H1 (cell line): ENCODE measurements around the gene FCGR2B. TPM values are rescaled to one million over a fixed set of nuclear protein-coding genes. Genes with fewer than 3 reads are reported as not detected.
"Not testable (repeated sequence)": the region's sequence is repeated elsewhere in the genome, so short reads cannot be mapped to it uniquely, and the experiment has no call there.

Source experiments
- CTCF ChIA-PET: fragments of 300-600 bp; sonication (Branson Sonifier 250); formaldehyde crosslinking; loops from one replicate; lab custom pipeline; 2021; ENCODE audit not compliant: partially characterized antibody; lab: Charles Lee
- POLR2A ChIA-PET: fragments of 300-600 bp; sonication (Branson Sonifier 250); formaldehyde crosslinking; loops from one replicate; lab custom pipeline; 2021; ENCODE audit warnings: inconsistent platforms; ENCODE audit not compliant: partially characterized antibody; lab: Charles Lee
- DNase-seq, 2 experiments: peaks; one replicate each; pipeline versions ENCODE4 v3.0.0 to v3.0.0-alpha.2; 2010 to 2022; ENCODE audit warnings: low spot score in 2 of 2, low read depth in 1 of 2, mixed read lengths in 1 of 2
- FAIRE-seq: peaks from 2 replicates; lab custom pipeline; 2011; peaks lifted over from hg19 to GRCh38; lab: Jason Lieb, UNC
- H2AFZ ChIP-seq: 2 replicates; pipeline ENCODE4 v1.8.1; 2012; ENCODE audit warnings: low read length, inconsistent platforms
- H2AK5ac ChIP-seq: 2 replicates; pipeline ENCODE4 v1.6.1; 2013; ENCODE audit warnings: low read depth, low read length
- H2BK120ac ChIP-seq: replicated peaks from 2 replicates; pipeline ENCODE3; 2013; ENCODE audit warnings: low read depth, low read length, inconsistent platforms
- H2BK12ac ChIP-seq: 2 replicates; pipeline ENCODE4 v1.6.1; 2013; ENCODE audit warnings: low read depth, low read length
- H2BK15ac ChIP-seq: 2 replicates; pipeline ENCODE4 v1.6.1; 2013; ENCODE audit warnings: low read length
- H2BK20ac ChIP-seq: 2 replicates; pipeline ENCODE4 v1.6.1; 2013; ENCODE audit warnings: low read length
- H2BK5ac ChIP-seq: 2 replicates; pipeline ENCODE4 v1.6.1; 2013; ENCODE audit warnings: low read depth, low read length
- H3K14ac ChIP-seq: 2 replicates; pipeline ENCODE4 v1.6.1; 2013; ENCODE audit warnings: inconsistent platforms; ENCODE audit not compliant: insufficient read length
- H3K18ac ChIP-seq: 2 replicates; pipeline ENCODE4 v1.6.1; 2013; ENCODE audit warnings: low read length; ENCODE audit errors: extremely low read depth
- H3K23ac ChIP-seq: 2 replicates; pipeline ENCODE4 v1.6.1; 2013; ENCODE audit warnings: inconsistent platforms; ENCODE audit not compliant: insufficient read length
- H3K23me2 ChIP-seq: 2 replicates; pipeline ENCODE4 v1.6.1; 2013; ENCODE audit warnings: low read depth, low read length
- H3K27ac ChIP-seq: 2 replicates; pipeline ENCODE4 v1.6.1; 2011; ENCODE audit warnings: low read depth, low read length, inconsistent platforms
- H3K27me3 ChIP-seq, 4 experiments: replicated peaks in 1 of 4; 1 replicate in 1 of 4; 2 replicates in 3 of 4; pipeline versions ENCODE4 v1.6.1 to v1.8.1; 2011 to 2013; ENCODE audit warnings: low read length in 3 of 4, mild to moderate bottlenecking in 3 of 4, inconsistent platforms in 2 of 4, mixed read lengths in 2 of 4, moderate library complexity in 1 of 4; ENCODE audit not compliant: control insufficient read depth in 3 of 4, insufficient read depth in 3 of 4; ENCODE audit errors: extremely low read depth in 1 of 4
- H3K36me3 ChIP-seq, 4 experiments: 2 replicates each; pipeline versions ENCODE4 v1.6.1 to v1.8.1; 2011 to 2013; ENCODE audit warnings: mild to moderate bottlenecking in 4 of 4, low read length in 3 of 4, moderate library complexity in 2 of 4, control low read depth in 1 of 4, inconsistent platforms in 1 of 4; ENCODE audit not compliant: insufficient read depth in 4 of 4, control insufficient read depth in 2 of 4
- H3K4ac ChIP-seq: replicated peaks from 2 replicates; pipeline ENCODE3; 2013; ENCODE audit warnings: low read length, low read depth, mixed read lengths, inconsistent platforms; ENCODE audit not compliant: insufficient read length
- H3K4me1 ChIP-seq, 4 experiments: replicated peaks in 1 of 4; 1 replicate in 1 of 4; 2 replicates in 3 of 4; pipeline versions ENCODE4 v1.6.1 to v1.8.1; 2011 to 2013; ENCODE audit warnings: low read length in 3 of 4, inconsistent platforms in 2 of 4, mixed read lengths in 1 of 4; ENCODE audit not compliant: insufficient read depth in 4 of 4, control insufficient read depth in 3 of 4
- H3K4me2 ChIP-seq, 2 experiments: 2 replicates each; pipeline versions ENCODE4 v1.6.1 to v1.8.1; 2011 to 2013; ENCODE audit warnings: low read depth in 2 of 2, low read length in 2 of 2, control low read depth in 1 of 2, inconsistent platforms in 1 of 2, mild to moderate bottlenecking in 1 of 2; ENCODE audit not compliant: insufficient read depth in 1 of 2
- H3K4me3 ChIP-seq, 4 experiments: fragments of 200-600, 300-600 bp in 1 of 4; sonication (generic), shearing (Covaris generic), sonication (Bioruptor Twin) in 1 of 4; 2 replicates each; pipeline versions ENCODE4 v1.5.1 to v1.8.1; 2011 to 2016; ENCODE audit warnings: low read length in 4 of 4, low read depth in 3 of 4, control low read depth in 2 of 4, inconsistent platforms in 2 of 4, mild to moderate bottlenecking in 2 of 4, mixed read lengths in 1 of 4, moderate library complexity in 1 of 4; ENCODE audit not compliant: insufficient read depth in 2 of 4; ENCODE audit errors: extremely low read depth in 1 of 4
- H3K56ac ChIP-seq: replicated peaks from 2 replicates; pipeline ENCODE3; 2013; ENCODE audit warnings: low read depth, mild to moderate bottlenecking, mixed read lengths, low read length, inconsistent platforms; ENCODE audit not compliant: insufficient read length
- H3K79me1 ChIP-seq: 2 replicates; pipeline ENCODE4 v1.6.1; 2013; ENCODE audit warnings: low read depth, low read length, control low read depth
- H3K79me2 ChIP-seq, 2 experiments: 2 replicates each; pipeline versions ENCODE4 v1.6.1 to v1.8.1; 2012 to 2013; ENCODE audit warnings: low read length in 2 of 2, mild to moderate bottlenecking in 2 of 2, inconsistent platforms in 1 of 2; ENCODE audit not compliant: insufficient read depth in 2 of 2, control insufficient read depth in 1 of 2
- H3K9ac ChIP-seq, 4 experiments: replicated peaks in 1 of 4; 1 replicate in 1 of 4; 2 replicates in 3 of 4; pipeline versions ENCODE4 v1.6.1 to v1.8.1; 2011 to 2013; ENCODE audit warnings: low read depth in 3 of 4, low read length in 3 of 4, control low read depth in 2 of 4, mild to moderate bottlenecking in 2 of 4, moderate library complexity in 2 of 4, inconsistent platforms in 1 of 4; ENCODE audit errors: extremely low read depth in 1 of 4
- H3K9me3 ChIP-seq, 2 experiments: 2 replicates each; pipeline versions ENCODE4 v1.6.1 to v1.8.1; 2012 to 2013; ENCODE audit warnings: mild to moderate bottlenecking in 2 of 2, moderate library complexity in 2 of 2, control low read depth in 1 of 2, inconsistent platforms in 1 of 2, low read depth in 1 of 2, low read length in 1 of 2, mixed read lengths in 1 of 2; ENCODE audit not compliant: insufficient read depth in 2 of 2
- H4K20me1 ChIP-seq, 2 experiments: replicated peaks in 1 of 2; 2 replicates each; pipeline versions ENCODE3 to v1.8.1; 2011 to 2013; ENCODE audit warnings: inconsistent platforms in 2 of 2, low read length in 2 of 2, mild to moderate bottlenecking in 1 of 2; ENCODE audit not compliant: insufficient read depth in 2 of 2, control insufficient read depth in 1 of 2
- H4K5ac ChIP-seq: 2 replicates; pipeline ENCODE4 v1.6.1; 2013; ENCODE audit warnings: low read length, low read depth, mixed read lengths, inconsistent platforms; ENCODE audit not compliant: insufficient read length
- H4K8ac ChIP-seq: 2 replicates; pipeline ENCODE4 v1.8.0; 2013; ENCODE audit warnings: mild to moderate bottlenecking, moderate library complexity, low read length, inconsistent platforms; ENCODE audit not compliant: insufficient read depth; ENCODE audit errors: extremely low read depth
- H4K91ac ChIP-seq: replicated peaks from 2 replicates; pipeline ENCODE3; 2013; ENCODE audit warnings: low read length, mixed read lengths, inconsistent platforms; ENCODE audit not compliant: insufficient read length
- WGBS, 2 experiments: shearing (Covaris generic) in 1 of 2; methylation state at CpG; one replicate each; pipeline versions ENCODE4 v1.1.6 to v1.1.7; 2013 to 2015; ENCODE audit warnings: low lambda C conversion rate in 2 of 2, mixed read lengths in 2 of 2, inconsistent platforms in 1 of 2, low coverage in 1 of 2, missing lambda C conversion rate in 1 of 2; ENCODE audit not compliant: insufficient replicate concordance in 2 of 2, insufficient coverage in 1 of 2, insufficient read length in 1 of 2; ENCODE audit errors: extremely low coverage in 1 of 2, missing lambda C conversion rate in 1 of 2; 5-methylcytosine and 5-hydroxymethylcytosine counted together
- polyA plus RNA-seq, 7 experiments: library from polyadenylated mRNA; depleted of rRNA in 3 of 7; stranded (reverse) in 5 of 7; unstranded in 2 of 7; fragments of >200 nt in 5 of 7; fragments of 200-250 nt in 2 of 7; gene quantifications; 1 replicate in 5 of 7; 2 replicates in 1 of 7; 4 replicates in 1 of 7; pipeline versions ENCODE4 v1.2.1 to v1.2.3, GENCODE V29; 2011 to 2013; ENCODE audit warnings: missing spikeins in 2 of 7, mixed read lengths in 2 of 7
- total RNA-seq: library from RNA; stranded (reverse); fragmentation: NEBNext Ultra II Directional; extraction: Animal tissue kit (Norgen Biotek cat#: 25700); gene quantifications from 2 replicates; pipeline ENCODE4 v1.2.1, GENCODE V29; 2021

FCGR2B gene
- total and polyA plus RNA-seq, 2 of the 8 experiments (the other 6 are each of a cell fraction or from before 2014, with no cell fraction given): 0.05 TPM; not detected in 1

- DNase-seq, H4K8ac ChIP-seq, H3K18ac ChIP-seq, H4K5ac ChIP-seq, H3K4me2 ChIP-seq, H4K20me1 ChIP-seq, H3K27me3 ChIP-seq, H3K4me1 ChIP-seq, FAIRE-seq, H3K23ac ChIP-seq, H2BK120ac ChIP-seq, H3K36me3 ChIP-seq, H4K91ac ChIP-seq, H3K4me3 ChIP-seq, H2BK12ac ChIP-seq, H3K79me1 ChIP-seq, H2AFZ ChIP-seq, H3K23me2 ChIP-seq, H3K9ac ChIP-seq, CTCF ChIA-PET, POLR2A ChIA-PET, H2BK5ac ChIP-seq, H2AK5ac ChIP-seq, H3K79me2 ChIP-seq, H3K4ac ChIP-seq, H3K9me3 ChIP-seq, H3K14ac ChIP-seq, H2BK20ac ChIP-seq, H3K56ac ChIP-seq, H3K27ac ChIP-seq, H2BK15ac ChIP-seq: not testable (repeated sequence)
- 71% methylated on average over 2 of the region's 7 CpGs; no CpG with 5 or more reads in 1 of the 2 experiments for WGBS, 2 experiments
These were observed 9.4 kb upstream of the FCGR2B start for GRCh38 chr1:161653541-161653940.

DNA sequence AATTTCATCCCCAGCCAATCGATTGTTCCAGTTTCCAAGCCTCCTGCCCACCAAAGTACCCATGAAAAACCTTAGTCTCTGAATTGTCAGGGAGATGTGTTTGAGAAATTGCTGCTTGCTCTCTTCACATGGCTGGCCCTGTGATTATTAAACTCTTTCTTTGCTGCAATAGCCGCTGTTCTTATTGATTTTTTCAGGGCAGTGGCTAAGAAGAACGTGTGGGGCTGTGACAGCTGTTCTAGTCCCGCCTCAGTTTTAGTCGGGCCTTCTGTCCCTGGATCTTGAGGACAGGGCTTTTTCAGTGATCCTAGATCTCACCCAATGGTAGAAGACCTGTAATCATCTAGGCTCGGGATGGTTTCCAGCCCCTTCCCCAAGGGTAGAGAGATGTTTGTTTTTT is 9.0 kb upstream of the FCGR2B start:
- POLR2A ChIA-PET, H3K36me3 ChIP-seq, H3K18ac ChIP-seq, H2AFZ ChIP-seq, H3K4me3 ChIP-seq, H4K20me1 ChIP-seq, H2BK12ac ChIP-seq, H3K23ac ChIP-seq, H3K4me1 ChIP-seq, H2BK15ac ChIP-seq, H4K5ac ChIP-seq, DNase-seq, H3K56ac ChIP-seq, H3K23me2 ChIP-seq, H2BK5ac ChIP-seq, H4K8ac ChIP-seq, H3K4me2 ChIP-seq, FAIRE-seq, H3K4ac ChIP-seq, H3K9me3 ChIP-seq, H3K27me3 ChIP-seq, H3K27ac ChIP-seq, H3K9ac ChIP-seq, H2BK120ac ChIP-seq, H2BK20ac ChIP-seq, H2AK5ac ChIP-seq, H3K79me2 ChIP-seq, H4K91ac ChIP-seq, CTCF ChIA-PET, H3K79me1 ChIP-seq, H3K14ac ChIP-seq: not testable (repeated sequence)
- WGBS, 2 experiments: 63% methylated on average over 5 of the region's 6 CpGs; no CpG with 5 or more reads in 1 of the 2 experiments
